Stimulated activated naive CD4-positive, alpha-beta T cell treated with Interleukin-2 at 50 U/mL for 16 hours (primary cell): ENCODE measurements around the gene HMGB3.
A peak's percentile ranks its signal among the peaks of the same experiment; 100 is the strongest.
"Not testable (repeated sequence)": the region's sequence is repeated elsewhere in the genome, so short reads cannot be mapped to it uniquely, and the experiment has no call there.

ENCODE experiments used
- DNase-seq: peaks from one replicate; lab custom pipeline; 2025; lab: John Stamatoyannopoulos, UW

The HMGB3 gene

GRCh38 chrX:150982788-150983520, at the start of gene HMGB3:
HMGB3 (plus strand) TSS chrX:150983335; CDS start chrX:150985600, 2,265 bp downstream.
- peak; percentile 80 for DNase-seq

- no peak for DNase-seq
Measured at GRCh38 chrX:150933945-150934350, 49.2 kb upstream of the HMGB3 start.

- DNase-seq, result no peak
Measured at GRCh38 chrX:150934453-150934852, 48.7 kb upstream of the HMGB3 start.

- no peak for DNase-seq
Measured at GRCh38 chrX:150935467-150935866, 47.7 kb upstream of the HMGB3 start.

GRCh38 chrX:150936556-150936955, 46.6 kb upstream of the HMGB3 start:
- DNase-seq, result no peak

GRCh38 chrX:150940844-150941495, 42.2 kb upstream of the HMGB3 start:
- DNase-seq, result no peak

GRCh38 chrX:150941580-150941979, 41.6 kb upstream of the HMGB3 start:
- DNase-seq, result no peak

- DNase-seq, result no peak
Measured at GRCh38 chrX:150942942-150943594, 40.1 kb upstream of the HMGB3 start.

GRCh38 chrX:150944233-150944632, 38.9 kb upstream of the HMGB3 start:
- DNase-seq, result no peak

- DNase-seq, result no peak
Measured at GRCh38 chrX:150954951-150955350, 28.2 kb upstream of the HMGB3 start.

- DNase-seq, result no peak
Measured at GRCh38 chrX:150955590-150955989, 27.5 kb upstream of the HMGB3 start.

GRCh38 chrX:150958177-150958576, 25.0 kb upstream of the HMGB3 start:
- DNase-seq, result no peak

- no peak for DNase-seq
Measured at GRCh38 chrX:150959557-150959956, 23.6 kb upstream of the HMGB3 start.

GRCh38 chrX:150961631-150962030, 21.5 kb upstream of the HMGB3 start:
- DNase-seq, result no peak

GRCh38 chrX:150964416-150964815, 18.7 kb upstream of the HMGB3 start:
- DNase-seq, result not testable (repeated sequence)

- DNase-seq, result no peak
Measured at GRCh38 chrX:150966235-150966634, 16.9 kb upstream of the HMGB3 start.

GRCh38 chrX:150966742-150967141, 16.4 kb upstream of the HMGB3 start:
- DNase-seq, result no peak

GRCh38 chrX:150967786-150968185, 15.3 kb upstream of the HMGB3 start:
- no peak for DNase-seq

- DNase-seq, result no peak
Measured at GRCh38 chrX:150968862-150969720, 14.0 kb upstream of the HMGB3 start.

- DNase-seq, result no peak
Measured at GRCh38 chrX:150972450-150972849, 10.7 kb upstream of the HMGB3 start.

GRCh38 chrX:150975655-150976390, 7.3 kb upstream of the HMGB3 start:
- DNase-seq, result no peak
